DND-41 (cell line): ENCODE data around the gene SLC34A3.

ENCODE experiments used
- ATAC-seq: fragments of 200-7000 bp; cut with Tn5 transposase; 3 replicates; pipeline ENCODE4 v1.9.1; 2021; ENCODE audit warnings: low read depth; ENCODE audit not compliant: insufficient read depth
- DNase-seq: peaks from one replicate; pipeline ENCODE4 v3.0.0-alpha.2; 2020
- H2AFZ ChIP-seq: 2 replicates; pipeline ENCODE4 v1.6.0; 2012; ENCODE audit warnings: low read depth, low read length
- H3K27ac ChIP-seq: 2 replicates; pipeline ENCODE4 v1.5.1; 2012; ENCODE audit warnings: low read length, inconsistent platforms
- H3K27me3 ChIP-seq: fragments of 200-600 bp; sonication (generic); 2 replicates; pipeline ENCODE4 v1.6.0; 2012; ENCODE audit warnings: low read length, mild to moderate bottlenecking, inconsistent platforms; ENCODE audit not compliant: insufficient read depth, poor library complexity
- H3K36me3 ChIP-seq: 2 replicates; pipeline ENCODE4 v1.5.1; 2012; ENCODE audit warnings: low read length, inconsistent platforms; ENCODE audit not compliant: insufficient read depth
- H3K4me1 ChIP-seq: 2 replicates; pipeline ENCODE4 v1.5.1; 2012; ENCODE audit warnings: mild to moderate bottlenecking, low read length; ENCODE audit not compliant: insufficient read depth
- H3K4me2 ChIP-seq: 2 replicates; pipeline ENCODE4 v1.6.0; 2012; ENCODE audit warnings: mild to moderate bottlenecking, moderate library complexity, low read length, inconsistent platforms; ENCODE audit not compliant: insufficient read depth
- H3K4me3 ChIP-seq, 2 experiments: fragments of 200-600 bp in 1 of 2; shearing (Covaris generic) in 1 of 2; 2 replicates each; pipeline ENCODE4 v1.5.1; 2012 to 2016; ENCODE audit warnings: inconsistent platforms in 2 of 2, low read length in 2 of 2, mild to moderate bottlenecking in 2 of 2, low read depth in 1 of 2, moderate library complexity in 1 of 2
- H3K79me2 ChIP-seq: 2 replicates; pipeline ENCODE4 v1.6.0; 2012; ENCODE audit warnings: low read length, inconsistent platforms; ENCODE audit not compliant: insufficient read depth
- H3K9ac ChIP-seq: 2 replicates; pipeline ENCODE4 v1.6.0; 2012; ENCODE audit warnings: low read depth, mild to moderate bottlenecking, inconsistent platforms, low read length, moderate library complexity
- H3K9me3 ChIP-seq: 2 replicates; pipeline ENCODE4 v1.5.1; 2012; ENCODE audit warnings: low read length, moderate library complexity, mild to moderate bottlenecking, inconsistent platforms; ENCODE audit not compliant: insufficient read depth, severe bottlenecking
- H4K20me1 ChIP-seq: 2 replicates; pipeline ENCODE4 v1.6.0; 2012; ENCODE audit warnings: low read length; ENCODE audit not compliant: insufficient read depth
- CTCF ChIP-seq: IDR thresholded peaks from 2 replicates; pipeline ENCODE4 v1.5.1; 2012; ENCODE audit warnings: borderline replicate concordance, low read length, moderate library complexity, mild to moderate bottlenecking; ENCODE audit not compliant: poor library complexity, severe bottlenecking; ENCODE audit errors: extremely low read depth
- EZH2 ChIP-seq: IDR thresholded peaks from 3 replicates; pipeline ENCODE4 v1.6.1; 2012; ENCODE audit warnings: borderline replicate concordance, low read depth, mild to moderate bottlenecking, moderate library complexity, low read length, inconsistent platforms; ENCODE audit not compliant: severe bottlenecking

Gene SLC34A3

GRCh38 chr9:137233143-137233980 lies 2.7 kb downstream of the SLC34A3 start:
- Histone ChIP-seq H2AFZ (no peak overlapping the region), H3K9me3 (no peaks in the 10 kb centered on the region), H3K27ac (no peak overlapping the region), H3K4me2 (no peak overlapping the region), H3K4me1 (peaks cover 16% of the 10 kb centered on the region), H3K79me2 (no peaks in the 10 kb centered on the region; the same call in 1 of the 2 replicates), H3K4me3 (no peak overlapping the region), H4K20me1 (peaks cover 8% of the 10 kb centered on the region; the same call in 1 of the 2 replicates), H3K27me3 (no peaks in the 10 kb centered on the region), H3K9ac (no peak overlapping the region), H3K36me3 (no peaks in the 10 kb centered on the region)
- ATAC-seq (no peak), DNase-seq (no peak)
- no peak for TF ChIP-seq EZH2
- no peak for TF ChIP-seq CTCF

DNA sequence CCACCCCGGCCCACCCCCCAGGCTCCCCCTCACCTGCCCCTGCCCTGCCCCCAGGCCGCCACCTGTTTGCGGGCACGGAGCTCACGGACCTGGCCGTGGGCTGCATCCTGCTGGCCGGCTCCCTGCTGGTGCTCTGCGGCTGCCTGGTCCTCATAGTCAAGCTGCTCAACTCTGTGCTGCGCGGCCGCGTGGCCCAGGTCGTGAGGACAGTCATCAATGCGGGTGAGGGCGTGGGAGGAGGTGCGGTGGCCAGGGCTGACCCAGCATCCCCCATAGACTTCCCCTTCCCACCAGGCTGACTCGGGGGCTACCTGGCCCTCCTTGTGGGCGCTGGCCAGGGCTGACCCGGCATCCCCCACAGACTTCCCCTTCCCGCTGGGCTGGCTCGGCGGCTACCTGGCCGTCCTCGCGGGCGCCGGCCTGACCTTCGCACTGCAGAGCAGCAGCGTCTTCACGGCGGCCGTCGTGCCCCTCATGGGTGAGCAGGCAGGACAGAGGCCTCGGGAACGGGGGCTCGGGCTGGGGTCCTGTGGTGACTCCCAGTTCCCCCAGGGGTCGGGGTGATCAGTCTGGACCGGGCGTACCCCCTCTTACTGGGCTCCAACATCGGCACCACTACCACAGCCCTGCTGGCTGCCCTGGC lies 3.5 kb downstream of the SLC34A3 start:
- H3K4me3 ChIP-seq = no peak overlapping the region
- peaks cover 24% of the 10 kb centered on the region for H3K4me1 ChIP-seq
- H3K4me2 ChIP-seq = no peak overlapping the region

DNA sequence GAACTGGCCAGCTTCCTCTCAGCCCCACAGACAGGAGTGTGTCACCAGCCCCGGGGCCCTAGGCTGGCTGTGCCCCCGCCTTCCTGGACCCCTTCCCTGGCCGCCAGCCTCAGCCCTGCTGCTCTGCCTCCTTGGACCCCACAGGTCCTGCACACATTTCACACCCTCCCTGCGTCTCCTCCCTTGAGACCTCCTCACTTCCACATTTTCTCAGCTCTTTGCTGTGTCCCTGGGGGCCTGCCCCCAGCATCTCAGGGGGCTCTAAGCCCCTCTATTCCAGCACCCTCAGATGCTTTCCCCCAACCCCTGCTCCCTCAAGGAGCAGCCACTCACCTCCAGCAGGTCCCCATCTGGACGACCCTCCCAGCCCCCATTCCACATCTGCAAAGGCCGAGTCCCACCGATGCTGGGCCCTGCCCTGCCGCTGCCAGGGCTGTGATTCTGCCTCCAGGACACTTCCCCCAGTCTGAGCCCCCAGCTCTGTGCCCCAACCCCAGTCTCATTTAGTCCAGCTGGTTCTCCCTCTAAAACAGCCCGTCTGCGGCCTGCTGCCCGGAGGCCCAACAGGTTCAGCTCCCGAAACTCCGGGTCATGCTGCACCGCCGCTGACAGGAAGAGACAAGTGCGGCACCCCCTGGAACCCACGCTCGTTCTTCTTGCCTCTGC lies 4.2 kb downstream of the SLC34A3 start:
- peaks cover 5% of the 10 kb centered on the region for H3K79me2 ChIP-seq
- H2AFZ ChIP-seq = no peak overlapping the region
- H3K4me3 ChIP-seq = no peak overlapping the region
- DNase-seq = no peak
- no peaks in the 10 kb centered on the region for H3K9me3 ChIP-seq
- no peak overlapping the region for H3K9ac ChIP-seq
- ATAC-seq = no peak
- no peaks in the 10 kb centered on the region; the same call in 1 of the 2 replicates for H3K36me3 ChIP-seq
- no peaks in the 10 kb centered on the region for H3K27me3 ChIP-seq
- peaks cover 13% of the 10 kb centered on the region; the same call in 1 of the 2 replicates for H4K20me1 ChIP-seq
- no peak overlapping the region for H3K27ac ChIP-seq
- no peak overlapping the region for H3K4me2 ChIP-seq
- TF ChIP-seq CTCF (no peak), EZH2 (no peak)
- H3K4me1 ChIP-seq = peaks cover 31% of the 10 kb centered on the region

More for the DNA sequence above, 3.5 kb downstream of the SLC34A3 start:
- TF ChIP-seq EZH2 (no peak), CTCF (no peak)
- DNase-seq (no peak), ATAC-seq (no peak)
- no peaks in the 10 kb centered on the region; the same call in 1 of the 2 replicates for H3K79me2 ChIP-seq
- no peaks in the 10 kb centered on the region; the same call in 1 of the 2 replicates for H3K36me3 ChIP-seq
- no peaks in the 10 kb centered on the region for H3K9me3 ChIP-seq
- no peak overlapping the region for H3K9ac ChIP-seq
- no peaks in the 10 kb centered on the region for H3K27me3 ChIP-seq
- H2AFZ ChIP-seq = no peak overlapping the region
- no peak overlapping the region for H3K27ac ChIP-seq
- H4K20me1 ChIP-seq = peaks cover 13% of the 10 kb centered on the region; the same call in 1 of the 2 replicates
